GM23248 (cell line): ENCODE measurements around the gene SCN8A.
"Not testable (repeated sequence)": the region's sequence is repeated elsewhere in the genome, so short reads cannot be mapped to it uniquely, and the experiment has no call there.

ENCODE experiments used
- EZH2 ChIP-seq: fragments of 200-600 bp; sonication (generic); IDR thresholded peaks from 2 replicates; pipeline ENCODE4 v1.6.1; 2018; ENCODE audit warnings: antibody characterized with exemption, mild to moderate bottlenecking; ENCODE audit not compliant: insufficient read depth, poor library complexity, severe bottlenecking
- EZH2phosphoT487 ChIP-seq: fragments of 200-600 bp; sonication (generic); IDR thresholded peaks from 2 replicates; pipeline ENCODE4 v1.6.1; 2018; ENCODE audit warnings: antibody characterized with exemption, moderate library complexity, mild to moderate bottlenecking, low read depth; ENCODE audit not compliant: insufficient read depth

GRCh38 chr12:51831817-51832216 lies 240.8 kb downstream of the SCN8A start:
- TF ChIP-seq EZH2, EZH2phosphoT487: not testable (repeated sequence)
